Measurements from ENCODE around the gene SCAPER.
"Not testable (repeated sequence)": the region's sequence is repeated elsewhere in the genome, so short reads cannot be mapped to it uniquely, and the experiment has no call there.

The SCAPER gene

DNA sequence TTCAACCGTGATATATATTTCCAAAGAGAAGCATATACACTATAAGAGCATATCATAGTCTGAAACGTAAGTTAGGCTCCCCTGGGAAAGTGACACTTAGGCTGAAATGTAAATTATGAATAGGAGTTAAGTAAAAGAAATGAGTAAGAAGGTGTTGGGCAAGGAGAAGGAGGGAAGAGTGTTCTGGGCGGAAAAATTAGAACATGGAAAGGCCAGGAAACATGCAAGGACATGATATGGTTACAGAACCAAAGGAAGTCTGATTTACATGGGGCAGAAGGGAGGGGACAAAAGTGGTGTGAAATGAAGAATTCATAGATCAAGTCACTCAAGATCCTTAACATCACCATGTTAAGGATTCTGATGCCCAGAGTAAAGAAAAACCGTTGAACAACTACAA, 75.2 kb downstream of the SCAPER start:
- no peaks in the 10 kb centered on the region for H3K27me3 ChIP-seq
- no peaks in the 10 kb centered on the region for H3K36me3 ChIP-seq
- H3K4me1 ChIP-seq: no peaks in the 10 kb centered on the region
- TF ChIP-seq CTCF (IDR thresholded peaks at IDR 0.05; ENCODE audit: low read depth, low read length): no peak
- H3K4me3 ChIP-seq (ENCODE audit: low read depth, low read length): no peak overlapping the region
- no peak for DNase-seq
- no peaks in the 10 kb centered on the region for H3K9me3 ChIP-seq

- no peaks in the 10 kb centered on the region for H3K36me3 ChIP-seq
- no peak for DNase-seq
- TF ChIP-seq CTCF (IDR thresholded peaks at IDR 0.05; ENCODE audit: low read depth, low read length): no peak
- no peaks in the 10 kb centered on the region for H3K4me1 ChIP-seq
- no peaks in the 10 kb centered on the region for H3K27me3 ChIP-seq
- no peaks in the 10 kb centered on the region; the same call in 1 of the 2 replicates for H3K9me3 ChIP-seq
- no peak overlapping the region for H3K4me3 ChIP-seq (ENCODE audit: low read depth, low read length)
These were observed 81.2 kb downstream of the SCAPER start for GRCh38 chr15:76823890-76824289.

DNA sequence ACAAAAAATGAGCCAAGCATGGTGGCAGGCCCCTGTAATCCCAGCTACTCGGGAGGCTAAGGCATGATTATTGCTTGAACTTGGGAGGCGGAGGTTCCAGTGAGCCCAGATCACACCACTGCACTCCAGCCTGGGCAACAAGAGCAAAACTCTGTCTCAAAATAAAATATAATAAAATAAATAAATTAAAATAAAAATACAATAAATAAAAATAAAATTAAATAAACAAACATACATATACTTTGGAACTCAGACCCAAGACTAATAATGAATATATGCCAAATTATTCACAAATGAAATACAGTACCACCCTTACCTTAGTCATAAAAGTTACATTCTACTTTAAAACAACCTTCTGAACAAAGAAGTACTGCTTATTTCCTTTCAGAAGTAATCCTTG, 81.8 kb downstream of the SCAPER start:
- H3K36me3 ChIP-seq: no peaks in the 10 kb centered on the region
- no peak for DNase-seq
- no peak overlapping the region for H3K4me3 ChIP-seq (ENCODE audit: low read depth, low read length)
- TF ChIP-seq CTCF (IDR thresholded peaks at IDR 0.05; ENCODE audit: low read depth, low read length): no peak
- no peaks in the 10 kb centered on the region for H3K27me3 ChIP-seq
- H3K9me3 ChIP-seq: no peaks in the 10 kb centered on the region; the same call in 1 of the 2 replicates
- no peaks in the 10 kb centered on the region for H3K4me1 ChIP-seq

GRCh38 chr15:76818926-76819325, 86.2 kb downstream of the SCAPER start:
- DNase-seq; H3K4me3 ChIP-seq (ENCODE audit: low read depth, low read length); H3K36me3 ChIP-seq; H3K4me1 ChIP-seq; H3K9me3 ChIP-seq; H3K27me3 ChIP-seq: not testable (repeated sequence)

- DNase-seq: no peak
- no peaks in the 10 kb centered on the region for H3K27me3 ChIP-seq
- TF ChIP-seq CTCF (IDR thresholded peaks at IDR 0.05; ENCODE audit: low read depth, low read length): no peak
- H3K36me3 ChIP-seq: no peaks in the 10 kb centered on the region
- no peaks in the 10 kb centered on the region; the same call in 1 of the 2 replicates for H3K9me3 ChIP-seq
- H3K4me1 ChIP-seq: no peaks in the 10 kb centered on the region
- H3K4me3 ChIP-seq (ENCODE audit: low read depth, low read length): no peak overlapping the region
These were observed 89.7 kb downstream of the SCAPER start for GRCh38 chr15:76815421-76815820.

DNA sequence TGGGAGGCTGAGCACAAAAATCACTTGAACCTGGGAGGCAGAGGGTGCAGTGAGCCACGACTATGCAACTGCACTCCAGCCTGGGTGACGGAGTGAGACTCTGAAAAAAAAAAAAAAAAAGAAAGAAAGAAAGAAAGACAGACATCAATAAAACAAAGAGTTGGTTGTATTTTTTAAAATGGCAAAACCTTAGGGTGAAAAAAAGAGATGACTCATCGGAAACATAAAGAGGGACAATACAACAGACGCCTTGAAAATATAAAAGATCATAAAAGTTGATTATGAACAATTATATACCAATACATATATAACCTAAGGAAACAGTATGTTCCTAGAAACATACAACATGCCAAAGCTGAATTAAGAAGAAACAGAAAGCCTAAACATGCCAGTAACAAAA, 92.8 kb downstream of the SCAPER start:
- DNase-seq: no peak
- H3K9me3 ChIP-seq: no peaks in the 10 kb centered on the region
- H3K27me3 ChIP-seq: no peaks in the 10 kb centered on the region
- no peak overlapping the region for H3K4me3 ChIP-seq (ENCODE audit: low read depth, low read length)
- no peak for TF ChIP-seq CTCF (IDR thresholded peaks at IDR 0.05; ENCODE audit: low read depth, low read length)
- no peaks in the 10 kb centered on the region for H3K36me3 ChIP-seq
- H3K4me1 ChIP-seq: no peaks in the 10 kb centered on the region

All from BE2C (cell line).